Measurements from ENCODE around the gene DERL2.
"Not testable (repeated sequence)": the region's sequence is repeated elsewhere in the genome, so short reads cannot be mapped to it uniquely, and the experiment has no call there.

DERL2 gene

DNA sequence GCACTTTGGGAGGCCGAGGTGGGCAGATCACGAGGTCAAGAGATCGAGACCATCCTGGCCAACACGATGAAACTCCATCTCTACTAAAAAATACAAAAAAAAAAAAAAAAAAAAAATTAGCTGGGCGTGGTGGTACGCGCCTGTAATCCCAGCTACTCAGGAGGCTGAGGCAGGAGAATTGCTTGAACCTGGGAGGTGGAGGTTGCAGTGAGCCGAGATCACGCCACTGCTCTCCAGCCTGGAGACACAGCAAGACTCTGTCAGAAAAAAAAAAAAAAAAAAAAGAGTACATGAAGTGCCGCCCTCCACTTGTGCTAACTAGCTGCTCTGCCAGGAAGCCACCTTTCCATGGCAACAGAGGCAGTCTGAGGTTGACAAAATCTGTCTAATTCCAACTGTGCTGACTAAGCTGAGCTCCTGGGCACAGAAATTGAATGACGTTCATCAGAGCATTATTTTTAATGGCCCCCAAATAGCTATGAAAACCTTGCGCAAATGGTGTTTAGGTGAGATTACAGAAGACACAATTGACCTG, 50.1 kb downstream of the DERL2 start:
- not testable (repeated sequence) for DNase-seq

DNA sequence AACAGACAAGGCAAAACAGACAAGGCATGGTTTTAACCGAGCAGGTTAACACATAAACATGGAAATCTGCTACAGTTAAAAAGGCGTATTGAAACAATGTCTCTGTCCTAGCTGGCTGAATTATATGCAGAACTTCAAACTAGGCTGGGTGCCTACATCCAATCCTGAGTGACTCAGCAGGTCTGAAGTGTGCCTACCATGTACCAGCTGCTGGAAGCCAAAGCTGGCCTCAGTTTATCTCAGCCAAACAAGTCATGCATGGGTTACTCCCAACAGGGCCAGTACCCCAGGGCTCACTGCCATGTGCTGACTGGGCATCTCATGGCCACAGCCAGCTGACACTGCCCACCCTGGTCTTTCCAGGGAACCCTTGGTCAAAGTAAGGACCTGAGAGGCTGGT, 51.0 kb downstream of the DERL2 start:
- DNase-seq = no peak

DNA sequence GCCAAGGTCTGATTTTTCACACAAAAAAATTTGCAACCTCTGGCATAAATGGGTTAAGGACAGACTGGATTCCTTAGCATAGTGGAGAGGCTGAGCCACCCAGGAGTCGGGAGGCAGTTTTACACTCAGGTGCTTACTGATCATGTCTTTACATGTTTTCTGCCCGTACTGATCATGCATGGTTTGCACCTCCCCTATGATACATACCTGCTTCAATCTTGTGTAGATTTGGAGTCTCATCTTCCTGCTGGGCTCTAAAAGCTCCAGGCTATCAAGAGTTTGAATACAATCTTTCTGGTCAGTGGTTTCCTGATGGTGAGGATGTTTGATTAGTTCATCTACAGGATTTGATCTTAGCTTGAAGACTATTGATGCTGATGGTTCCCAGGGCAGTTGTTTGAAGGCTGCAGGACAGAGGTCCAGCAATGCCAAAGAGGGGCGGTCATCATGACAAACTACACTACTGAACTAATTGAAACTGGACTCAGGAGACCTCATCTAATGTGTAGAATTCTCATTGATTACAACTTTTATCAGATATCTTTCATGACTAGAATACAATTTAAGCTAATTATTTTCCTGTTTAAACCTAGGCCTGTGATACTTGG, 53.9 kb downstream of the DERL2 start:
- DNase-seq = no peak

DNA sequence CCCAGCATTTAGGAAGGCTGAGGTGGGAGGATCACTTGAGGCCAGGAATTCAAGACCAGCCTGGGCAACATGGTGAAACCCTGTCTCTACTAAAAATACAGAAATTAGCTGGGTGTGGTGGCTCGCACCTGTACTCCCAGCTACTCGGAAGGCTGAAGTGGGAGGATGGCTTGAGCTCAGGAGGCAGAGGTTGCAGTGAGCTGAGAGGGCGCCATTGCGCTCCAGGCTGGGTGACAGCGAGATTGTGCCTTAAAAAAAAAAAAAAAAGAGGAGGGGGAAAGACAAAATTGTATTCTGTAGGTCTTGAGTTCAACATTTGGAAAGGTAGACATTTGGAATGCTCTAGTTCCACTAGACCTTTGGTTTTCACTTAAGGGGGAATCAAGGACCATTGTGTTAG, 54.7 kb downstream of the DERL2 start:
- not testable (repeated sequence) for DNase-seq

DNA sequence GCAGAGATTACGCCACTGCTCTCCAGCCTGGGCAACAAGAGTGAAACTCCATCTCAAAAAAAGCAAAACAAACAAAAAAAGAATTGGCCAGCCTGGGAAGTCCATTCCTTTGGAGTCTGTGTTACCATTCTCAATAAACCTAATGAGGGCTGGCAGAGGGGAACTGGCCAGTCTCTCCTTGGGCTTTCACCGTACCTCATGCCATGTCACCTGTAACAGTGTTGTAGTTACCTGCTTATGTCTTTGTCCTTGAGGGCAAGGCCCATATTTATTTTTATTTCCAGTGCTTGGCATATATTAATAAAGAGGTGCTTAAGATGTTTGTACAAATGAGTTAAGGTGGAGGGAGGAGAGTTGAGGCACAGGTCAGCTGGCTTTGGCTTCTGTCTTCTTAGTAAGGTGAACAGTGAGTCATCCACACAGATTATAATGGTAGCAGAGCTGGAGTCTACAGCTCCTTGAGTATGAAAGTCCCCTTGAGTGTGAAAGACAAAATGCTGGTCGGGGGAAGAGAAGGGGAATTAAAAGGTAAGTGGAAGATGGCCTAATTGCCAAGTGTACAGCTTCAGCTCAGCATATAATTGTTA, 55.5 kb downstream of the DERL2 start:
- DNase-seq = no peak

DNA sequence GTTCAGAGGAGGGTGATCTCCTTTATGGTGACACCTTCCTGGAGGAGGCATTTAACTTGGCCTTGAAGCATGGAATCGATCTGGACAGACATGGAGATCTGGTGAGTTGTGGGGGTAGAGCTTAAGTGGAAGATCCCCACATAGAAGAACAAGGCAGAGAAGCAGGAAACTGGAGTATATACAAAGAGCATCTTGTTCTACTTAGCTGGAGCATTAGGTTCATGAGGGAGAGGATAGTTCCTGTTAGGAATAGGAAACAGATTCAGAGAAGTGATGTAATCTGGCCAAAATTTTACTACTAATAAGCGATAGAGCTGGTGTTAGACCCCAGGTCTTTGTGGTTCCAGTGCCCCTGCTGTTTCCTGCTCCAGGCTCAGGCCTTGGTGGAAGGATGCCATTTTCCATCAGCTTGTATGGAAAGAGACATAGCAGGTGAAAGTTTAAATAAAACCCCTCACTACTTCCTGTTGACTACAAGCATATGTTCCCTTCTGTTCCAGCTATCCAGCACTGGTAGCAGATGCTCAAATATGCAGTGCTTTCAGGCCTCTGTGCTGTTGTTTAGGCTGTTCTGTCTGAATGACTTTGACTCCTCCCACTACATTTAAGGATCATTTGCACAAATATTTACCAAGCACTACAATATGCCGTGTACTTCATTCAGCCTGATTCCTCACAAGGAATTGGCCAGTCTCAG, 56.6 kb downstream of the DERL2 start:
- DNase-seq = no peak

DNA sequence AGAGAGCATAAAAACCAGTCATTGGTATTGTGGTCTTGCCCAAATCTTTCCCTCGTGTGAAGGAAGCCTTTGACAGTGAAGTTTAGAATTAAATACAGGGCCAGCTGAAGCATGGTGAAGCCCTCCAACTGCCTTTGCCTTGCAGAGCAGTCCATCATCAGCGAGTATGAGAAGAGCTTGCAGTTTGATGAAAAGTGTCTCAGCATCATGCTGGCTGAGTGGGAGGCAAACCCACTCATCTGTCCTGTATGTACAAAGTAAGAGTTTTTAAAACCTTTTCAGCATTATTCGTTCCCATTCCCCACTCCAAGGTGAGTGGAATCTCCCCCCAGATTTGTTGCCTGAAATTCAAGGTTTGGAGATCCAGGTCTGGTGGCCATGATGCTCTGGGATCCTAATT, 60.2 kb downstream of the DERL2 start:
- DNase-seq = no peak

DNA sequence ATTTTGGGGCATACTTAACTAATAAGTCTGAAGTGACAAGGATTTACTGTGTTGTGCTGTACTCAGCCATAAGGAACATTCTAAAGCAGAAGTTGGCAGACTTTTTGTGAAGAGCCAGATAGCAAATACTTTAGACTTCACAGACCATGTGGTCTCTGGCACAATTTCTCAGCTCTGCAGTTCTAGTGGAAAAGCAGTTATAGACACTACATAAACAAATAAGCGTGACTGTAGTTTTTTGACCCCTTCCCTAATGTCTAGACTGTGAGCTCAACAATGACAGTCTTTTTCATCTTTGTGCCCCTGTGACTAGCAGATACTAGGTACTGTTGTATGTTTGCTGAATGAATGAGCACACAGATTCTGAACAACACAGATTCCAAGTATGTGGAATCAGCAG, 61.1 kb downstream of the DERL2 start:
- DNase-seq = no peak

DNA sequence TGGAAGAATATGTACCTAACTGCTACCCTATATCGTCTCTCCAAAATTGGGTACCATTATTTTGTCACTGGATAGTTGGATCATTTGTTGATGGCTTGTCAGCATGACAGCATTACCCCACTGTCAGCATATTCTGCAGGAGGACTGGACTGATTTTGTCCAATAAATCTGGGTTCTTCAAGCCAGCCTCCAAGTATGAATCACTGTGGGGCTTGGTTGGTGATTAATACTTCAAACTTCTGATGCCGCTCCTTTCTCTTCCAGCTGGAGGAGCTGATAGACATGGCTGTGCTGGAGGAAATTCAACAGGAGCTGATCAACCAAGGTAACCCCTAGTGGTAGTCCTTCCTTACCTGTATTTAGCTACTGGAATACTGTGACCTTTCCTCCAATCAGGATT, 63.5 kb downstream of the DERL2 start:
- DNase-seq = no peak

All from cortex of kidney (tissue), 1 donor.